Measurements from ENCODE around the gene RHEBL1. TPM values are rescaled to one million over a fixed set of nuclear protein-coding genes. Genes with fewer than 3 reads are reported as not detected.
A peak's percentile ranks its signal among the peaks of the same experiment; 100 is the strongest.

Gene RHEBL1
- total RNA-seq, 4 donors from 2014 or later, result not detected

DNA sequence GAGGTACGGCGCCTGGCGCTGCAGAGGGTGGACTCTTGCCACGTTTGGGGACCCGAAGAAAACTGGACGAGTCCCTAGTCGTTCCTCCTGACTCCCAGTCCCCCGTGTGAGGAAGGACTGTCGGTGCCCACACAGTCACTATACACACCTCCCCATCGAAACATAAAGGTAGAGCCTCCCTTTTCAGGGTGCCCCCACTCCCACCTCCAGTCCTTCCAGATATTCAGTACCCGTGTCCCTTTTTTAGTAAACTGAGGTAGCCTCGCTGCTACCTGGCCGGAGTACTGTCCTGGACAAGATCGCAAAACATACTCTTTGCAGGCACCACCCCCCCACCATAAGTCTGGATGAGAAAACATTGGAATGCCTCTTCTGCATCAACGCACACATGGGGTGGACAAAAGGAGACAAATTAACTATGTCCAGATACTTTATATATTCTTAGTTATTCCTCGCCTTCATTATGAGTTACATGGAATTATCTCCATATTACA lies 8.6 kb downstream of the RHEBL1 start:
- no peak for DNase-seq
- Histone ChIP-seq H3K27ac (peak overlapping the region; percentile 96 to 98 (median 96)), H3K27me3 (no peaks in the 10 kb centered on the region), H3K36me3 (no peaks in the 10 kb centered on the region), H3K4me1 (peaks cover 23 to 36% (median 31%) of the 10 kb centered on the region in 4 donors), H3K9me3 (no peaks in the 10 kb centered on the region), H3K4me3 (peak overlapping the region; percentile 82 to 91 (median 89))
- intact Hi-C loops (cut with DNase I; ENCODE audit: low total_unique reads), result loop anchor here (10.0 kb wide), 1 partner anchor 64 kb away; no protein-coding TSS in a partner anchor
- 4 to 73% methylated on average over 1 to 16 of the region's 16 CpGs for WGBS, 2 donors (ENCODE audit: low coverage in 1 of 2)
- TF ChIP-seq EP300 (IDR thresholded peaks at IDR 0.05; ENCODE audit: low read depth) (no peak), POLR2A (IDR thresholded peaks at IDR 0.05) (no peak), POLR2AphosphoS5 (IDR thresholded peaks at IDR 0.05) (no peak)
- TF ChIP-seq, protein P1, sequence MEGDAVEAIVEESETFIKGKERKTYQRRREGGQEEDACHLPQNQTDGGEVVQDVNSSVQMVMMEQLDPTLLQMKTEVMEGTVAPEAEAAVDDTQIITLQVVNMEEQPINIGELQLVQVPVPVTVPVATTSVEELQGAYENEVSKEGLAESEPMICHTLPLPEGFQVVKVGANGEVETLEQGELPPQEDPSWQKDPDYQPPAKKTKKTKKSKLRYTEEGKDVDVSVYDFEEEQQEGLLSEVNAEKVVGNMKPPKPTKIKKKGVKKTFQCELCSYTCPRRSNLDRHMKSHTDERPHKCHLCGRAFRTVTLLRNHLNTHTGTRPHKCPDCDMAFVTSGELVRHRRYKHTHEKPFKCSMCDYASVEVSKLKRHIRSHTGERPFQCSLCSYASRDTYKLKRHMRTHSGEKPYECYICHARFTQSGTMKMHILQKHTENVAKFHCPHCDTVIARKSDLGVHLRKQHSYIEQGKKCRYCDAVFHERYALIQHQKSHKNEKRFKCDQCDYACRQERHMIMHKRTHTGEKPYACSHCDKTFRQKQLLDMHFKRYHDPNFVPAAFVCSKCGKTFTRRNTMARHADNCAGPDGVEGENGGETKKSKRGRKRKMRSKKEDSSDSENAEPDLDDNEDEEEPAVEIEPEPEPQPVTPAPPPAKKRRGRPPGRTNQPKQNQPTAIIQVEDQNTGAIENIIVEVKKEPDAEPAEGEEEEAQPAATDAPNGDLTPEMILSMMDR (IDR thresholded peaks at IDR 0.05), result no peak
- in situ Hi-C loops (cut with MboI; ENCODE audit: low pct_ligation_motif_present in 1 of 4, low pct_unique_long_range_greater_than_20kb in 1 of 4, low sequenced_read_pairs in 3 of 4), result loop anchor here in 2 of 4 donors (10.0 kb wide), 2 partner anchors 64 to 174 kb away; no protein-coding TSS in a partner anchor

- H3K27ac ChIP-seq, result peak within 1 kb of the TSS; percentile 96 to 98 (median 96)
- no peaks in the 10 kb centered on the region for H3K27me3 ChIP-seq
- no peaks in the 10 kb centered on the region for H3K36me3 ChIP-seq
- 0% methylated on average over 56 of the region's 74 CpGs; no CpG with 5 or more reads in 1 of the 2 donors for WGBS, 2 donors (ENCODE audit: low coverage in 1 of 2)
- peak; percentile 77 to 88 (median 79) for TF ChIP-seq POLR2AphosphoS5 (IDR thresholded peaks at IDR 0.05)
- no peak for TF ChIP-seq EP300 (IDR thresholded peaks at IDR 0.05; ENCODE audit: low read depth)
- peak; percentile 71 for TF ChIP-seq POLR2A (IDR thresholded peaks at IDR 0.05)
- TF ChIP-seq, protein P1 (IDR thresholded peaks at IDR 0.05), result peak in 4 of 5 experiments; percentile 40 to 92 (median 66)
- no peaks in the 10 kb centered on the region for H3K9me3 ChIP-seq
- peaks cover 28 to 43% (median 38%) of the 10 kb centered on the region in 4 donors for H3K4me1 ChIP-seq
- peak; percentile 91 for DNase-seq
- intact Hi-C loops (cut with DNase I; ENCODE audit: low total_unique reads) (loop anchor here (10.0 kb wide), 1 partner anchor 64 kb away; no protein-coding TSS in a partner anchor), in situ Hi-C loops (cut with MboI; ENCODE audit: low pct_ligation_motif_present in 1 of 4, low pct_unique_long_range_greater_than_20kb in 1 of 4, low sequenced_read_pairs in 3 of 4) (loop anchor here in 2 of 4 donors (10.0 kb wide), 2 partner anchors 64 to 174 kb away; no protein-coding TSS in a partner anchor)
- H3K4me3 ChIP-seq, result peak within 1 kb of the TSS; percentile 82 to 91 (median 89)
These were observed 9.3 kb downstream of the RHEBL1 start, which contains the start of gene KMT2D for GRCh38 chr12:49060237-49061156. Gene KMT2D (minus strand): TSS chr12:49060794. CDS start chr12:49055324, 5,470 bp downstream.

DNA sequence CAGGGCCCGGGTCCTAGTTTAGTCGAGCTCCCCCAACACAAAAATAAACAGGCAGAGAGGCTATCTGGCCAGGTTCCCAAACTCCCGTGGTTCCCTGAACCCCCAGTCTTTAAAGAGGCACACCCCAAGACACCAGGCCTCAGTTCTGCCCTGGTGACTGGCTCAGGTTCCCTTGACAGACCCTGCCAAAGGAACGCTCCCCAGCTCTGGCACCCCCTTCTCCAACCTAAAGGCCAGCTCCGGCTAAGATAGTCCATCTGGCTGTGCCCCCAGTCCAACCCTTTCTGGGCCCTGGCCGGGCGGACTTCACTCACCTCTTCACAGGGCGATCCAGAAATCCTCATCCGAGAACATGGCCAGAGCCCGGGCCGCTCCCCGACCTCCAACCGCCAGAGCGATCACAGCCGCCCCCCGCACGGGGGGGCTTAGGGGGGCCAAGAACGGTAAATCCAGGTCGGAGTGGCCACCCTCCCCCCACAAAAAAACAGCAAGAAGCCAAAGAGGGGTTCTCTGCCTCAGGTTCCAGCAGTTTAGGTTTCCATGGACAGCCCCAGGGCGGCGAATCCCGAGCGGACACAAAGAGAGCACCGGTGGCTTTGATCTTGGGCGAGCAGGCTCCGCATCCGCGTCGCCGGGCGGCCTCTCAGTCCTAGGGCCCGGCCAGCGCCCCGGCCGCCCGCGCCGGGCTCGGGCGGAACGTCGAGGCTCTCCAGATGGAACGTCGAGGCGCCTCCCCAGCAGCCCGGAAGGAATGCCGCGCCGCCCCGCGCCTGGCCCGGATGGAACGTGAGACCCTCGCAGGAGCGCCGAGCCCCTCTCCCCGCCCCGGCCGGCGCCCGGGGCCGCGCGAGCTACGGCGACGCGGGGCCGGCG lies 10.2 kb downstream of the RHEBL1 start:
- intact Hi-C loops (cut with DNase I; ENCODE audit: low total_unique reads) (loop anchor here (10.0 kb wide), 1 partner anchor 65 kb away; no protein-coding TSS in a partner anchor), in situ Hi-C loops (cut with MboI; ENCODE audit: low pct_ligation_motif_present in 1 of 4, low pct_unique_long_range_greater_than_20kb in 1 of 4, low sequenced_read_pairs in 3 of 4) (loop anchor here in 2 of 4 donors (10.0 kb wide), 2 partner anchors 65 to 175 kb away; no protein-coding TSS in a partner anchor)
- Histone ChIP-seq H3K4me3 (peak overlapping the region; percentile 82 to 91 (median 89)), H3K9me3 (no peaks in the 10 kb centered on the region), H3K27ac (peak overlapping the region; percentile 96 to 98 (median 96)), H3K36me3 (no peaks in the 10 kb centered on the region), H3K27me3 (no peaks in the 10 kb centered on the region), H3K4me1 (peaks cover 34 to 47% (median 43%) of the 10 kb centered on the region in 4 donors)
- WGBS, 2 donors (ENCODE audit: low coverage in 1 of 2), result 0% methylated on average over 53 of the region's 70 CpGs; no CpG with 5 or more reads in 1 of the 2 donors
- TF ChIP-seq POLR2A (IDR thresholded peaks at IDR 0.05) (no peak), EP300 (IDR thresholded peaks at IDR 0.05; ENCODE audit: low read depth) (no peak), POLR2AphosphoS5 (IDR thresholded peaks at IDR 0.05) (no peak)
- TF ChIP-seq, protein P1 (IDR thresholded peaks at IDR 0.05), result no peak
- DNase-seq, result peak; percentile 26

Data from transverse colon (tissue), 4 donors.